T-cell (primary cell): ENCODE results near the gene KRTAP12-2. TPM values are rescaled to one million over a fixed set of nuclear protein-coding genes. Genes with fewer than 3 reads are reported as not detected.
"Not testable (repeated sequence)": the region's sequence is repeated elsewhere in the genome, so short reads cannot be mapped to it uniquely, and the experiment has no call there.

ENCODE experiments used
- ATAC-seq, 4 experiments: fragments of 200-7000 bp in 3 of 4; fragments of 150-1000 bp in 1 of 4; cut with Tn5 transposase; replicated peaks in 1 of 4; 1 replicate in 3 of 4; 2 replicates in 1 of 4; pipeline ENCODE4 v1.10.0; 2021; ENCODE audit warnings: moderate library complexity in 3 of 4, mild to moderate bottlenecking in 2 of 4, moderate number of reproducible peaks in 1 of 4
- CTCF ChIA-PET, 2 donors: fragments of 300-600 bp; sonication (Branson Sonifier 250); formaldehyde crosslinking; loops; one replicate each; lab custom pipeline; 2022; ENCODE audit warnings: antibody characterized with exemption in 2 of 2; lab: Charles Lee
- POLR2A ChIA-PET, 2 donors: fragments of 300-600 bp; sonication (Branson Sonifier 250); formaldehyde crosslinking; loops; one replicate each; lab custom pipeline; 2022; ENCODE audit warnings: antibody characterized with exemption in 2 of 2; lab: Charles Lee
- DNase-seq, 35 experiments: peaks; one replicate each; pipeline versions ENCODE4 v3.0.0 to v3.0.0-alpha.2; 2013 to 2023
- H3K27ac ChIP-seq: one replicate; pipeline ENCODE4 v1.5.1; 2013; ENCODE audit warnings: low read length
- H3K27me3 ChIP-seq, 2 experiments: replicated peaks in 1 of 2; 1 replicate in 1 of 2; 2 replicates in 1 of 2; pipeline versions ENCODE4 v1.6.1 to v1.7.0; 2013; ENCODE audit warnings: low read length in 1 of 2, mixed read lengths in 1 of 2; ENCODE audit not compliant: control insufficient read depth in 2 of 2, insufficient read depth in 2 of 2; ENCODE audit errors: extremely low read depth in 1 of 2
- H3K36me3 ChIP-seq, 2 donors: 1 replicate in 1 of 2; 2 replicates in 1 of 2; pipeline versions ENCODE4 v1.6.1 to v1.7.0; 2013; ENCODE audit warnings: low read length in 1 of 2; ENCODE audit not compliant: control insufficient read depth in 2 of 2, insufficient read depth in 1 of 2; ENCODE audit errors: extremely low read depth in 1 of 2
- H3K4me1 ChIP-seq, 2 experiments: 1 replicate in 1 of 2; 2 replicates in 1 of 2; pipeline versions ENCODE4 v1.6.1 to v1.7.0; 2013; ENCODE audit warnings: low read length in 2 of 2, mixed read lengths in 1 of 2; ENCODE audit not compliant: insufficient read depth in 2 of 2, control insufficient read depth in 1 of 2; ENCODE audit errors: extremely low read depth in 1 of 2
- H3K4me3 ChIP-seq, 2 donors: 1 replicate in 1 of 2; 2 replicates in 1 of 2; pipeline versions ENCODE4 v1.5.1 to v1.7.0; 2013; ENCODE audit warnings: mild to moderate bottlenecking in 2 of 2, low read length in 1 of 2, moderate library complexity in 1 of 2; ENCODE audit not compliant: control insufficient read depth in 1 of 2; ENCODE audit errors: extremely low read depth in 1 of 2
- H3K9me3 ChIP-seq: 2 replicates; pipeline ENCODE4 v1.7.0; 2013
- H3K27ac Mint-ChIP-seq, 2 donors: one replicate each; pipeline ENCODE4 v1.8.0; 2020 to 2021; ENCODE audit warnings: mild to moderate bottlenecking in 2 of 2, mixed read lengths in 2 of 2
- H3K27me3 Mint-ChIP-seq, 2 donors: one replicate each; pipeline ENCODE4 v1.8.0; 2021 to 2022; ENCODE audit warnings: mixed read lengths in 2 of 2
- H3K36me3 Mint-ChIP-seq: one replicate; pipeline ENCODE4 v1.8.0; 2021; ENCODE audit warnings: mixed read lengths
- H3K4me1 Mint-ChIP-seq, 3 donors: one replicate each; pipeline ENCODE4 v1.8.0; 2020 to 2022; ENCODE audit warnings: mixed read lengths in 3 of 3, mild to moderate bottlenecking in 1 of 3
- H3K4me3 Mint-ChIP-seq, 3 donors: one replicate each; pipeline ENCODE4 v1.8.0; 2020 to 2022; ENCODE audit warnings: mild to moderate bottlenecking in 3 of 3, mixed read lengths in 3 of 3, moderate library complexity in 3 of 3
- H3K9me3 Mint-ChIP-seq, 3 donors: one replicate each; pipeline ENCODE4 v1.8.0; 2020 to 2022; ENCODE audit warnings: mixed read lengths in 3 of 3
- WGBS: methylation state at CpG from one replicate; pipeline ENCODE4 v1.1.5; 2013; ENCODE audit warnings: missing lambda C conversion rate; ENCODE audit not compliant: insufficient coverage; 5-methylcytosine and 5-hydroxymethylcytosine counted together
- total RNA-seq, 35 experiments: library from RNA in 6 of 35; stranded (reverse) in 6 of 35; fragments of 120-200 nt in 1 of 35; gene quantifications; one replicate each; pipeline versions ENCODE4 v1.2.1 to v1.2.4 and lab custom pipeline; 2013 to 2026

Gene KRTAP12-2
- total RNA-seq, 5 donors from 2014 or later (not counting 1 experiment from before 2014, with no cell fraction given), result not detected

GRCh38 chr21:44664691-44665090 lies 2.0 kb downstream of the KRTAP12-2 start:
- 85% methylated on average over 2 of the region's 5 CpGs for WGBS
- Histone ChIP-seq H3K4me1 (peaks cover 0 to under 1% of the 10 kb centered on the region in 2 experiments), H3K27me3 (no peaks in the 10 kb centered on the region), H3K9me3 (no peaks in the 10 kb centered on the region), H3K27ac (no peak overlapping the region), H3K4me3 (no peak overlapping the region), H3K36me3 (no peaks in the 10 kb centered on the region)
- ChIA-PET POLR2A (interaction anchor here in 1 of 2 donors (0.6 kb wide), 1 partner anchor 941 kb away, joined by 3 read pairs; no protein-coding TSS in a partner anchor), CTCF (no interaction called here)
- H3K36me3 Mint-ChIP-seq, result peaks cover 11% of the 10 kb centered on the region
- no peak for DNase-seq
- no peak for ATAC-seq
- H3K4me3 Mint-ChIP-seq, result no peak overlapping the region
- H3K9me3 Mint-ChIP-seq, result peaks cover 7 to 33% (median 11%) of the 10 kb centered on the region in 3 donors
- no peak overlapping the region for H3K27ac Mint-ChIP-seq
- peaks cover 0 to 5% of the 10 kb centered on the region in 2 donors for H3K27me3 Mint-ChIP-seq
- H3K4me1 Mint-ChIP-seq, result peaks cover 5 to 8% (median 6%) of the 10 kb centered on the region in 3 donors

GRCh38 chr21:44661567-44661966 lies 5.2 kb downstream of the KRTAP12-2 start:
- H3K4me1 Mint-ChIP-seq, result peaks cover 37 to 40% (median 38%) of the 10 kb centered on the region in 3 donors
- POLR2A ChIA-PET, H3K36me3 ChIP-seq, CTCF ChIA-PET, H3K4me3 ChIP-seq, H3K9me3 ChIP-seq, H3K27me3 ChIP-seq, H3K27ac ChIP-seq, ATAC-seq, DNase-seq, H3K4me3 Mint-ChIP-seq, H3K27me3 Mint-ChIP-seq: not testable (repeated sequence)
- H3K9me3 Mint-ChIP-seq, result peaks cover 9 to 32% (median 13%) of the 10 kb centered on the region in 3 donors
- H3K27ac Mint-ChIP-seq, result peak overlapping the region in 1 of 2 donors; percentile 67
- H3K36me3 Mint-ChIP-seq, result peaks cover 13% of the 10 kb centered on the region
- peaks cover 0 to 31% of the 10 kb centered on the region in 2 experiments for H3K4me1 ChIP-seq
- no CpG with 5 or more reads among the region's 7 CpGs for WGBS

GRCh38 chr21:44658913-44659595 lies 7.7 kb downstream of the KRTAP12-2 start:
- POLR2A ChIA-PET, result interaction anchor here in 1 of 2 donors (0.6 kb wide), 1 partner anchor 315 kb away, joined by 9 read pairs; no protein-coding TSS in a partner anchor
- CTCF ChIA-PET, result no interaction called here
- Mint-ChIP-seq H3K27me3 (no peaks in the 10 kb centered on the region), H3K4me1 (peaks cover 54 to 63% (median 59%) of the 10 kb centered on the region in 3 donors), H3K4me3 (peak overlapping the region; percentile 4 to 72 (median 5)), H3K27ac (peak overlapping the region; percentile 89 to 98), H3K9me3 (peaks cover 14 to 38% (median 18%) of the 10 kb centered on the region in 3 donors), H3K36me3 (peaks cover 18% of the 10 kb centered on the region)
- H3K36me3 ChIP-seq, result no peaks in the 10 kb centered on the region
- DNase-seq, result peak in 24 of 35 experiments; percentile 13 to 61 (median 27)
- H3K27me3 ChIP-seq, result no peaks in the 10 kb centered on the region
- no peaks in the 10 kb centered on the region for H3K9me3 ChIP-seq
- H3K4me3 ChIP-seq, result no peak overlapping the region
- WGBS, result 20% methylated on average over 1 of the region's 11 CpGs
- H3K27ac ChIP-seq, result peak overlapping the region; percentile 93
- peak in 3 of 4 experiments; percentile 40 to 50 (median 42) for ATAC-seq
- peaks cover 0 to 54% of the 10 kb centered on the region in 2 experiments for H3K4me1 ChIP-seq

GRCh38 chr21:44658541-44658910 lies 8.2 kb downstream of the KRTAP12-2 start:
- Histone ChIP-seq H3K9me3 (no peaks in the 10 kb centered on the region), H3K36me3 (no peaks in the 10 kb centered on the region), H3K27me3 (no peaks in the 10 kb centered on the region), H3K4me1 (peaks cover 0 to 59% of the 10 kb centered on the region in 2 experiments), H3K4me3 (no peak overlapping the region), H3K27ac (peak overlapping the region; percentile 93)
- Mint-ChIP-seq H3K27ac (peak overlapping the region; percentile 89 to 98), H3K36me3 (peaks cover 18% of the 10 kb centered on the region), H3K4me3 (peak overlapping the region; percentile 58 to 72 (median 60)), H3K9me3 (peaks cover 12 to 33% (median 18%) of the 10 kb centered on the region in 3 donors), H3K27me3 (no peaks in the 10 kb centered on the region), H3K4me1 (peaks cover 59 to 68% (median 64%) of the 10 kb centered on the region in 3 donors)
- DNase-seq (no peak), ATAC-seq (no peak)
- ChIA-PET POLR2A (interaction anchor here (0.6 to 1.1 kb wide), 2 partner anchors 40 to 315 kb away, joined by 4 to 9 read pairs; no protein-coding TSS in a partner anchor), CTCF (interaction anchor here in 1 of 2 donors (0.6 kb wide), 1 partner anchor 136 kb away, joined by 4 read pairs; no protein-coding TSS in a partner anchor)
- WGBS, result no CpG with 5 or more reads among the region's 5 CpGs

- peaks cover 18% of the 10 kb centered on the region for H3K36me3 Mint-ChIP-seq
Measured at GRCh38 chr21:44657635-44658540, 8.8 kb downstream of the KRTAP12-2 start, which contains the start of gene KRTAP12-3. Gene KRTAP12-3 (plus strand): TSS chr21:44657932. CDS start chr21:44657980, 48 bp downstream.

More at GRCh38 chr21:44657635-44658540, 8.8 kb downstream of the KRTAP12-2 start, which contains the start of gene KRTAP12-3:
- peak within 1 kb of the TSS; percentile 89 to 98 for H3K27ac Mint-ChIP-seq
- peaks cover 60 to 73% (median 68%) of the 10 kb centered on the region in 3 donors for H3K4me1 Mint-ChIP-seq
- ATAC-seq (peak; percentile 66 to 76 (median 73)), DNase-seq (peak; percentile 33 to 89 (median 71))
- H3K27me3 Mint-ChIP-seq, result no peaks in the 10 kb centered on the region
- H3K9me3 Mint-ChIP-seq, result peaks cover 12 to 28% (median 18%) of the 10 kb centered on the region in 3 donors
- H3K27ac ChIP-seq, result peak within 1 kb of the TSS; percentile 93
- H3K36me3 ChIP-seq, result no peaks in the 10 kb centered on the region
- peaks cover 0 to 62% of the 10 kb centered on the region in 2 experiments for H3K4me1 ChIP-seq
- ChIA-PET POLR2A (interaction anchor here in 1 of 2 donors (0.7 to 1.1 kb wide), 2 partner anchors 33 to 39 kb away, joined by 3 to 4 read pairs; no protein-coding TSS in a partner anchor), CTCF (interaction anchor here in 1 of 2 donors (0.6 to 1.3 kb wide), 7 partner anchors 15 to 143 kb away, joined by 3 to 10 read pairs (median 4); partner anchors contain the start of gene UBE2G2)
- 43% methylated on average over 17 of the region's 26 CpGs for WGBS
- no peak within 1 kb of the TSS for H3K4me3 ChIP-seq
- no peaks in the 10 kb centered on the region for H3K9me3 ChIP-seq
- H3K27me3 ChIP-seq, result no peaks in the 10 kb centered on the region
- peak within 1 kb of the TSS; percentile 58 to 72 (median 60) for H3K4me3 Mint-ChIP-seq
